ENCODE results near the gene WDR83. TPM values are rescaled to one million over a fixed set of nuclear protein-coding genes. Genes with fewer than 3 reads are reported as not detected.
"Not testable (repeated sequence)": the region's sequence is repeated elsewhere in the genome, so short reads cannot be mapped to it uniquely, and the experiment has no call there.

WDR83 gene
- 10 to 100 TPM; 12.0 to 30.5 (median 22.5) TPM for polyA plus RNA-seq (ENCODE audit: insufficient read length in 4 of 4)

GRCh38 chr19:12666265-12667048, at the start of gene WDR83, which contains the start of gene MAN2B1:
WDR83 (plus strand) TSS chr19:12666807; CDS start chr19:12669791, 2,984 bp downstream.
MAN2B1 (minus strand) TSS chr19:12666742; CDS start chr19:12666701, 41 bp downstream.
- peak in 3 of 4 donors; percentile 43 to 71 (median 63) for DNase-seq (ENCODE audit: low read depth in 4 of 4, low spot score in 2 of 4)

- no peak for DNase-seq (ENCODE audit: low read depth in 4 of 4, low spot score in 2 of 4)
These were observed 49.0 kb upstream of the WDR83 start for GRCh38 chr19:12617646-12618045.

DNA sequence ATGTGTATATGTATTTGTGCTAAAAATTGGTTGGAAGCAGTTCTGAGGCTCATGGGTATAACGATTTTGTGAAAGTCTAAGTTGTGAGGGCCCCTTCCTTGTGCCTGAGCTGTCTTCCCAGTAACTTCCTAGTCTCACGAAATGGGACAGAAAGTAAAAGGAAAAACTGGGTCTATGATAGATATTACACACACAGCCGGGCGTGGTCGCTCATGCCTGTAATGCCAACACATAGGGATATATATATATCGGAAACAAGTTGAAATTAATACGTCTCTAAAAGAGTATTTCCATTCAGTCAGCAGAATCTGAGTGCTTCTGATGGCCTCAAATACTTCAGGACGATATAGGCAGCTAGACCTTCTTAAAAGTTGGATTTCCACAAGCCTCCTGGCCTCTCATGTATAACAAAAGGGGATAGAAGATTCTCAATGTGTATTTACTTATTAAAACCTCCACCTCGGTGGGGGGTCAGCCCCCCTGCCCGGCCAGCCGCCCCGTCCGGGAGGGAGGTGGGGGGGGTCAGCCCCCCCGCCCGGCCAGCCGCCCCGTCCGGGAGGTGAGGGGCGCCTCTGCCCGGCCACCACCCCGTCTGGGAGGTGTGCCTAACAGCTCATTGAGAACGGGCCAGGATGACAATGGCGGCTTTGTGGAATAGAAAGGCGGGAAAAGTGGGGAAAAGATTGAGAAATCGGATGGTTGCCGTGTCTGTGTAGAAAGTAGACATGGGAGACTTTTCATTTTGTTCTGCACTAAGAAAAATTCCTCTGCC, 45.2 kb upstream of the WDR83 start:
- not testable (repeated sequence) for DNase-seq (ENCODE audit: low read depth in 4 of 4, low spot score in 2 of 4)

DNA sequence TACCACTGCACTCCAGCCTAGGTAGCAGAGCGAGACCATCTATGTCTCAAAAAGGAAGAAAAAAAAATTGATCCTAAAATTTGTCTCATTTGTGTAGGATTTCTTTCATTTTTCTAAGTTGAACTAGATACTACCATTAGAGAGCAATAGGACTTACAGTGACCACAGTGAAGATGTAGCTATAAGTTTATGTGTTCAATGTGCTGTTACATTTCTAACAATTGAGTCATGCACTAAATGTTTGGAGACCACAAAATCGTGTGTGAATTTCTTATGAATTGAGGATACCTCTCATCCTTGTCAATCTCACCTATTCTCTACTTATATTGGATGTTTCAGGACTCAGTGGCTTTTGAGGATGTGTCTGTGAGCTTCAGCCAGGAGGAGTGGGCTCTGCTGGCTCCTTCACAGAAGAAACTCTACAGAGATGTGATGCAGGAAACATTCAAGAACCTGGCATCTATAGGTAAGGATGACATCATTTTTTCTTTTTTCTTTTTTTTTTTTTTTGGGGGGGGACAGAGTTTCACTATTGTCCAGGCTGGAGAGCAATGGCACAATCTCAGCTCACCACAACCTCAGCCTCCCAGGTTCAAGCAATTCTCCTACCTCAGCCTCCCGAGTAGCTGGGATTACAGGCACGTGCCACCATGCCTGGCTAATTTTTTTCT, 43.1 kb upstream of the WDR83 start:
- no peak for DNase-seq (ENCODE audit: low read depth in 4 of 4, low spot score in 2 of 4)

DNA sequence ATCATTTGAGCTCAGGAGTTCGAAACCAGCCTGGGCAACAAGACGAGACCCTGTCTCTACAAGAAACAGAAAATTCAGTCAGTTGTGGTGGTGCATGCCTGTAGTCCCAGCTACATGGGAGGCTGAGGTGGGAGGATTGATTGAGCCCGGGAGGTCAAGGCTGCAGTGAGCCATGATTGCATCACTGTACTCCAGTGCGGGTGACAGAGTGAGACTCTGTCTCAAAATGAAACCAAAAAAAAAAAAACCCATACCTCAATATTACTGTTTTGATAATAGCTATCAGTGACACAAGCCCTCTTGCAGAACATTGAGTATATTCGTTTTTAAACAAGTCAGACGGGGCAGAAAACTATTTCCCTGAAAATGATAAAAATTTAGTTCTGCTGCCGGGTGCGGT, 39.6 kb upstream of the WDR83 start:
- no peak for DNase-seq (ENCODE audit: low read depth in 4 of 4, low spot score in 2 of 4)

DNA sequence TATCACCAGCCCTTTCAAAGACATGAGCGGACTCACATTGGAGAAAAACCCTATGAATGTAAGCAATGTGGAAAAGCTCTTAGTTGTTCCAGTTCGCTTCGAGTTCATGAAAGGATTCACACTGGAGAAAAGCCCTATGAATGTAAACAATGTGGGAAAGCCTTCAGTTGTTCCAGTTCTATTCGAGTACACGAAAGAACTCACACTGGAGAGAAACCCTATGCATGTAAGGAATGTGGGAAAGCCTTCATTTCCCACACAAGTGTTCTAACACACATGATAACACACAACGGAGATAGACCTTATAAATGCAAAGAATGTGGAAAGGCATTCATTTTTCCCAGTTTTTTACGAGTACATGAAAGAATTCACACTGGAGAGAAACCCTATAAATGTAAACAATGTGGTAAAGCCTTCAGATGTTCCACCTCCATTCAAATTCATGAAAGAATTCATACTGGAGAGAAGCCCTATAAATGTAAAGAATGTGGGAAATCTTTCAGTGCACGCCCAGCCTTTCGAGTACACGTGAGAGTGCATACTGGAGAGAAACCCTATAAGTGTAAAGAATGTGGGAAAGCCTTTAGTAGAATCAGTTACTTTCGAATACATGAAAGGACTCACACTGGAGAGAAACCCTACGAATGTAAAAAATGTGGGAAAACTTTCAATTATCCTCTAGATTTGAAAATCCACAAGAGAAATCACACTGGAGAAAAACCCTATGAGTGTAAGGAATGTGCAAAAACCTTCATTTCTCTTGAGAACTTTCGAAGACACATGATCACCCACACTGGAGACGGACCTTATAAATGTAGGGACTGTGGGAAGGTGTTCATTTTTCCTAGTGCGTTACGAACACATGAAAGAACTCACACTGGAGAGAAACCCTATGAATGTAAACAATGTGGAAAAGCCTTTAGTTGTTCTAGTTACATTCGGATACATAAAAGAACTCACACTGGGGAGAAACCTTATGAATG, 38.3 kb upstream of the WDR83 start:
- DNase-seq (ENCODE audit: low read depth in 4 of 4, low spot score in 2 of 4), result no peak

- DNase-seq (ENCODE audit: low read depth in 4 of 4, low spot score in 2 of 4), result no peak
These were observed 37.4 kb upstream of the WDR83 start for GRCh38 chr19:12629215-12629614.

DNA sequence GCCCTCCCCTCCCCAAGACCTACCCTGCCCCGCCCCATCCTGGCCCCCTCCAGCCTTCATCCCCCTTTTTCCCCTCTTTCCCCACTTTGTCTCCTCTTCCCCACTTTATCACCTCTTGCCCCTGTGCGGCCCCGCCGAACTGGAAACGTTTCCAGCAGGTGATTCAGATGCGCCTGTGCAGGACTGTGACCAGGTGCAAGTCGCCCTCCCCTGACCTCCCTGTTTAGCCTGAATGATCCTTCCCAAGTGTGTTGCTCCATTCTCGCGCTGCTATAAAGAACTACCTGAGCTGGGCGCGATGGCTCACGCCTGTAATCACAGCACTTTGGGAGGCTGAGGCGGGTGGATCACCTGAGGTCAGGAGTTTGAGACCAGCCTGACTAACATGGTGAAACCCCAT, 30.0 kb upstream of the WDR83 start:
- DNase-seq (ENCODE audit: low read depth in 4 of 4, low spot score in 2 of 4), result no peak

GRCh38 chr19:12638611-12639182, 27.9 kb upstream of the WDR83 start:
- no peak for DNase-seq (ENCODE audit: low read depth in 4 of 4, low spot score in 2 of 4)

DNA sequence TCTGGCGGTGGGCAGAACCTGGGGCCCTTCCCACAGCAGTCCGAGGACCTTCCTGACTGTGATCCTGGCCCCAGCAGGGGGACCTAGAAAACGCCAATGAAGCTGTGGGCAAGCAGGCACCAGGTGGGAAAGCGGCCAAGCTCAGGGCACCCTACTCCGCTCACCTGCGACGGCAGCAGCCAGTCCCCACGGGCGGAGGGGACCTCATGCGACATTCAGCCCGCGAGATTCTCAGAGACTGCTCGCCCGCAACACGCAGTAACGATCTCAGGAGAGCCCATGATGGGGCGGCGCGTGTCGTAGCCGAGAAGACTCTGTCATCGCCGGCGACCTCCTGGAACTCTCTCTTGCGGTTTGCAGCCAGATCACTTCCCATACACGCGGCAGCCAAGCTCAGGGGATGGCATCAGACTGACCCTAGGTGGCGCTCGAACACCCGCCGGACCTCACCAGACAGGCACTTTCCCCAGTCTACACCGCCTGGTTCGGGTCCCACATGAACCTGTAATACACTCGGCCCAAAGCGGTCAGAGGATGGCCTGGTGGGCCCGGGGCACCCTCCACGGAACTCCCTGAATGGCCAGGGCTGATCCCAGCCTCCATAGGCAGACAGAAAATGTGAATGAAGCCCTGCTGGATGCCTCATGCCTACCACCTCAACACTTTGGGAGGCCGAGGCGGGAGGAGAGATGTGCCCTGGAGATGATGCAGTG, 26.6 kb upstream of the WDR83 start:
- peak in 2 of 4 donors; percentile 58 for DNase-seq (ENCODE audit: low read depth in 4 of 4, low spot score in 2 of 4)

DNA sequence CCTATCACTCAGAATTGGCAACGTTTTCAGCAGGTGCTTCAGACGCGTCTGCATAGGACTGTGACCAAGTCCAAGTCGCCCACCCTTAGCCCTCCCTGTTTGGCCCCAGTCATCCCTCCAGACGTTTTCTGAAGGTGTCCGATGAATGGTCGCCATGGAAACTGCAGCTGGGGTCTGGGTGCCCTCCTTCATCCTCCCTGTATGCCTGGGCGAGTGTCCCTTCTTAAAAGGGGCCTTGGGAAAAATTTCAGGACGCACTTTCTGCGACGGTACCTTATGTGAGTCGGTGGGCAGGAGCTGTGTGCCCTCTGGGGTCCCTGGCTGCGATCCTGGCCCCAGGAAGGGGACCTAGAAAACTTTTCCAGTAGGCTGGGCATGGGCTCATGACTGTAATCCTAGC, 25.2 kb upstream of the WDR83 start:
- DNase-seq (ENCODE audit: low read depth in 4 of 4, low spot score in 2 of 4), result no peak

DNA sequence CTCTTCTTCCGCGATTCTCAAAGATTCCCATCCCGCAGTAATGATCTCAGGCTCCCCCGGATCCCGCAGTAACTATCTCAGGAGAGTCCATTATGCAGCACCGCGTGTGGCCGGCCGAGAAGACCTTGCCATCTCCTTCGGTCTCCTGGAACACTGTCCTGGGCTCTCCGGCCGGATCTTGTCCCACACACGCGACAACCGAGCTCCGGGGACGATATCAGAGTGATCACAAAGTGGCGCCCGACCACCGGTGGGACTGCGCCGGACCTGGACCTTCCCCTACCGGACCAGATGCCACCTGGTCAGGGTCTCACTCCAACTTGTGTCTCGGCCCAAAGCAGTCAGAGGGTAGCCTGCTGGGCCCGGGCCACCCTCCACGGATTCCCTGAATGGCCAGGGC, 24.1 kb upstream of the WDR83 start:
- no peak for DNase-seq (ENCODE audit: low read depth in 4 of 4, low spot score in 2 of 4)

GRCh38 chr19:12643716-12644115, 22.9 kb upstream of the WDR83 start:
- DNase-seq (ENCODE audit: low read depth in 4 of 4, low spot score in 2 of 4), result not testable (repeated sequence)

GRCh38 chr19:12646551-12646950, 20.1 kb upstream of the WDR83 start:
- DNase-seq (ENCODE audit: low read depth in 4 of 4, low spot score in 2 of 4), result no peak

GRCh38 chr19:12647047-12647446, 19.6 kb upstream of the WDR83 start:
- no peak for DNase-seq (ENCODE audit: low read depth in 4 of 4, low spot score in 2 of 4)

GRCh38 chr19:12647490-12648071, 19.0 kb upstream of the WDR83 start:
- no peak for DNase-seq (ENCODE audit: low read depth in 4 of 4, low spot score in 2 of 4)

DNA sequence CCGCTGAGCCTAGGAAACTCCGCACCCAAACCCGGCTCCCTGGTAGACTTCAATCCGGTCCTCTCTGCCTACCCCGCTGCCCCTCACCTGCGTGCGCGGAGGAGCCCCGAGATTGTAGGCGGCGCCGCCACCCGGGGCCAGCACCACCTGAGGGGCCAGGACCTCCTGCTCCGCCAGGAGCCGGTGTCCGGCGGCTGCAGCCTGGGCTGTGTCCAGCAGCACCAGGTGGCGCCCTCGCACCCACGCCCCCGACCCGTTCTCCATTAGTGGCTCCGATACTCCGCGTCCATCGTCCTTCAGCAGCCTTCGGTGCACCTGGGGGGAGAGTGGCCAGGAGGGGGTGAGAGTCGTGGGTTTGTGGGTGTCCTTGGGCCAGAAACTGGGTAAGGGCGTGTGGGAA, 18.5 kb upstream of the WDR83 start:
- DNase-seq (ENCODE audit: low read depth in 4 of 4, low spot score in 2 of 4), result no peak

DNA sequence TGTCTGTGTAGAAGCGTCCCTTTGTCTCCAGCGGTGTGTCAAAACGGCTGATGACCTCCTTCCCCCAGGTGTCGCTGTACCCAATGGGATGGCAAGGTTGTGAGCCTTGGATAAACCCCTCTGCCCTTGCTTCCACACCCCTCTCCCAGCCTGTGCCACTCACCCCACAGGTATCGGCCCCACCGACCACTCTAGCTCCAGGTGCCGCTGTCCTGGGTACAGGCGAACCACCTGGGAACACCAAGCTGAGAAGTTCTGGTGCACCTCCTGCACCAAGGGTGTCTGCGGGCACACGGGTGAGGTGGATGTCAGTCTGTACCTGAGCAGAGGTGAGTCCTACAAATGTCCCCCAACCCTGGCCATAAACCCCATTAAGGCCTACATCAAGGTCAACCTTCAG, 16.7 kb upstream of the WDR83 start:
- DNase-seq (ENCODE audit: low read depth in 4 of 4, low spot score in 2 of 4), result no peak

- no peak for DNase-seq (ENCODE audit: low read depth in 4 of 4, low spot score in 2 of 4)
These were observed 14.4 kb upstream of the WDR83 start for GRCh38 chr19:12652219-12652618.
